H1 (cell line): Measurements from ENCODE around the gene IQCH. TPM values are rescaled to one million over a fixed set of nuclear protein-coding genes. Genes with fewer than 3 reads are reported as not detected.

ENCODE experiments used
- ATF2 ChIP-seq: IDR thresholded peaks from 2 replicates; pipeline ENCODE4 v1.6.1; 2012; ENCODE audit warnings: low read length, inconsistent platforms
- CHD2 ChIP-seq: IDR thresholded peaks from 2 replicates; pipeline ENCODE4 v1.6.1; 2012; ENCODE audit warnings: low read length, improper control_type of control experiment
- GTF2F1 ChIP-seq: IDR thresholded peaks from 2 replicates; pipeline ENCODE4 v1.6.1; 2012; ENCODE audit warnings: low read depth, low read length, improper control_type of control experiment, borderline replicate concordance
- KDM5A ChIP-seq: fragments of 200-600 bp; IDR thresholded peaks from 2 replicates; pipeline ENCODE4 v1.7.1; 2012; ENCODE audit warnings: mild to moderate bottlenecking, low read length, inconsistent platforms, mixed read lengths
- SP2 ChIP-seq: IDR thresholded peaks from 2 replicates; pipeline ENCODE4 v1.6.1; 2012; ENCODE audit warnings: mild to moderate bottlenecking, low read length, inconsistent platforms
- SUZ12 ChIP-seq: fragments of 200-600 bp; sonication (generic); IDR thresholded peaks from 2 replicates; pipeline ENCODE4 v1.6.1; 2012; ENCODE audit warnings: mild to moderate bottlenecking, inconsistent platforms, low read length, moderate library complexity, mixed read lengths
- TCF12 ChIP-seq: IDR thresholded peaks from 2 replicates; pipeline ENCODE4 v1.6.1; 2011; ENCODE audit warnings: low read depth, mild to moderate bottlenecking, low read length
- polyA plus RNA-seq, 7 experiments: library from polyadenylated mRNA; depleted of rRNA in 3 of 7; stranded (reverse) in 5 of 7; unstranded in 2 of 7; fragments of >200 nt in 5 of 7; fragments of 200-250 nt in 2 of 7; gene quantifications; 1 replicate in 5 of 7; 2 replicates in 1 of 7; 4 replicates in 1 of 7; pipeline versions ENCODE4 v1.2.1 to v1.2.3, GENCODE V29; 2011 to 2013; ENCODE audit warnings: missing spikeins in 2 of 7, mixed read lengths in 2 of 7
- total RNA-seq: library from RNA; stranded (reverse); fragmentation: NEBNext Ultra II Directional; extraction: Animal tissue kit (Norgen Biotek cat#: 25700); gene quantifications from 2 replicates; pipeline ENCODE4 v1.2.1, GENCODE V29; 2021

IQCH gene
- total and polyA plus RNA-seq, 2 of the 8 experiments (the other 6 are each of a cell fraction or from before 2014, with no cell fraction given): 0.60 to 1.9 TPM

- TF ChIP-seq TCF12 (no peak), SP2 (no peak), CHD2 (no peak), SUZ12 (no peak), GTF2F1 (no peak), ATF2 (no peak), KDM5A (no peak)
- TF ChIP-seq, all 59 proteins: peak for 0
Measured at GRCh38 chr15:67276666-67277065, 22.1 kb downstream of the IQCH start (continued).
